Stimulated activated CD4-positive, alpha-beta T cell treated with anti-CD3 and anti-CD28 coated beads, Interleukin-2, amount 100 ng/mL, for 48 hours (primary cell): Measurements from ENCODE around the gene FMO2.

Experiments
- DNase-seq, 2 donors: peaks; one replicate each; pipeline ENCODE4 v3.0.0-alpha.2; 2020

FMO2 gene

GRCh38 chr1:171177261-171177660 lies 7.8 kb upstream of the FMO2 start:
- no peak for DNase-seq

GRCh38 chr1:171179318-171180227 lies 5.5 kb upstream of the FMO2 start:
- no peak for DNase-seq

- no peak for DNase-seq
Observed at GRCh38 chr1:171180670-171181069, 4.4 kb upstream of the FMO2 start.

- DNase-seq, result peak; percentile 30 to 36
Observed at GRCh38 chr1:171188388-171189266, 3.5 kb downstream of the FMO2 start.

- DNase-seq, result no peak
Observed at GRCh38 chr1:171191992-171192391, 6.9 kb downstream of the FMO2 start.

- DNase-seq, result no peak
Observed at GRCh38 chr1:171195767-171196166, 10.7 kb downstream of the FMO2 start.

GRCh38 chr1:171196351-171196750 lies 11.3 kb downstream of the FMO2 start:
- no peak for DNase-seq

GRCh38 chr1:171198081-171198480 lies 13.0 kb downstream of the FMO2 start:
- DNase-seq, result no peak

GRCh38 chr1:171204296-171204695 lies 19.2 kb downstream of the FMO2 start:
- DNase-seq, result no peak

GRCh38 chr1:171206204-171206977 lies 21.3 kb downstream of the FMO2 start:
- no peak for DNase-seq

- no peak for DNase-seq
Observed at GRCh38 chr1:171206978-171207355, 21.9 kb downstream of the FMO2 start.

- no peak for DNase-seq
Observed at GRCh38 chr1:171207377-171207776, 22.3 kb downstream of the FMO2 start.

- DNase-seq, result no peak
Observed at GRCh38 chr1:171210355-171210754, 25.3 kb downstream of the FMO2 start.

- no peak for DNase-seq
Observed at GRCh38 chr1:171212607-171213351, 27.7 kb downstream of the FMO2 start.

GRCh38 chr1:171213559-171214454 lies 28.7 kb downstream of the FMO2 start:
- no peak for DNase-seq

GRCh38 chr1:171217658-171218443 lies 32.8 kb downstream of the FMO2 start:
- no peak for DNase-seq

- no peak for DNase-seq
Observed at GRCh38 chr1:171218661-171219060, 33.6 kb downstream of the FMO2 start.

GRCh38 chr1:171219346-171220080 lies 34.4 kb downstream of the FMO2 start:
- DNase-seq, result no peak

GRCh38 chr1:171220081-171220420 lies 35.0 kb downstream of the FMO2 start:
- DNase-seq, result no peak

- DNase-seq, result no peak
Observed at GRCh38 chr1:171220581-171221054, 35.5 kb downstream of the FMO2 start.
